Suppressor macrophage treated with lipopolysaccharide for 1 hour (primary cell): Measurements from ENCODE around the gene PPP1R15A.
"Not testable (repeated sequence)": the region's sequence is repeated elsewhere in the genome, so short reads cannot be mapped to it uniquely, and the experiment has no call there.

ENCODE experiments used
- DNase-seq, 3 donors: peaks; one replicate each; pipeline ENCODE4 v3.0.0-alpha.2; 2020 to 2022

The PPP1R15A gene

DNA sequence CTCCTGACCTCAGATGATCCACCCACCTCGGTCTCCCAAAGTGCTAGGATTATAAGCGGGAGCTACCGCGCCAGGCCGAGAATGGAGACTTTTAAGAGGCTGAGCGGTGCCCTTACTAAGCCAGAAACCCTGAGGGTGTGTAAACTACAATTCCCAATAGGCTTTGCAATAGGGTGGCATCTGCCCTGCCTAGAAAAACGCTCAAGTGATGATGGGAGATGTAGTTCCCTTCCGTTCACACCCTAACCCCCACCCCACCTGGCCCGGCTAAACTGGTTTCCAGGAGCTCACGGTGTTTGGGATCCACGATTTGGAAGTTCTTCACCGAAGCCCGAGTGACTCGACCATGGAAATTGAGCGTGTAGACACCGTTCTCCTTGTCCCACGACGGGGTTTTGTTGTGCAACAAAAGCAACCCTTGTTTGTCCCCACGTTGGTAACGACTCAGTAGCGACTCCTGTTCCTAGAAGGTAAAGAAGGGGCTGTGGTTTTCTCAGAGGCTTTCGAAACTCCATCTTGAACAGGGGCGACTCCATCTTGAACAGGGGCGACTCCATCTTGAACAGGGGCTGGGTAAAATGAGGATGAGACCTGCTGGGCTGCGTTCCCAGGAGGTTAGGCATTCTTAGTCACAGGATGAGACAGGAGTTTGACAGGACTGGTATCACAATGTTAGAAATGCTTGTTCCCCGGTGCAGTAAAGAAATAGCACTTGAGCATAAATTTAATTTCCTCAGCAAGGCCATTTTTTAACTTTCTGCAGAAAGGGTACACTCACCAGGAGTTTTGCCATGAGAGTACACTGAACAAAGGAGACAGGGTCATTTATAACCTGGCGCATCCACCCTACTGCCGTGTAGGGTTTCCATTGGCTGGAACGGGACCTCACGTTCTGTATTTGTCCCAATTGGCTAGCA, 9.8 kb downstream of the PPP1R15A start:
- DNase-seq: peak; percentile 48 to 73 (median 58)

DNA sequence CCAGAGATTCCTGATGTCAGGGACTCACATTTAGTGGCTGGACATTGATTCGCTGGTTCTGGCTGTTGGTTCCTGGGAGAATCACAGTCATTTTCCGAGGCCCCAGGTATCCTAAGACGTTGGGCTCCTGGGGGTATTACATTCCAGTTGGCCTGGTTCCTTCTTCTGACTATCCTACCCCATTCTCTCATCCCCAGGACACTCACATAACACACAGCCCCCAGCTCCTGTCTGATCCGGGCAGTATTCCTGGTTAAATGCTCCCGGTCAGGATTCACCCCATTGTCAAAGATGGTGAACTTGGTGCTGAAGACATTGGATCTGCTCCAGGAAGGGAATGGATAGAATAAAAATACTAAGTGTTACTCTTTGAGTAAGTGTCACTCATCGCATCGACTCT, 11.5 kb downstream of the PPP1R15A start:
- DNase-seq: peak in 1 of 3 donors; percentile 65

DNA sequence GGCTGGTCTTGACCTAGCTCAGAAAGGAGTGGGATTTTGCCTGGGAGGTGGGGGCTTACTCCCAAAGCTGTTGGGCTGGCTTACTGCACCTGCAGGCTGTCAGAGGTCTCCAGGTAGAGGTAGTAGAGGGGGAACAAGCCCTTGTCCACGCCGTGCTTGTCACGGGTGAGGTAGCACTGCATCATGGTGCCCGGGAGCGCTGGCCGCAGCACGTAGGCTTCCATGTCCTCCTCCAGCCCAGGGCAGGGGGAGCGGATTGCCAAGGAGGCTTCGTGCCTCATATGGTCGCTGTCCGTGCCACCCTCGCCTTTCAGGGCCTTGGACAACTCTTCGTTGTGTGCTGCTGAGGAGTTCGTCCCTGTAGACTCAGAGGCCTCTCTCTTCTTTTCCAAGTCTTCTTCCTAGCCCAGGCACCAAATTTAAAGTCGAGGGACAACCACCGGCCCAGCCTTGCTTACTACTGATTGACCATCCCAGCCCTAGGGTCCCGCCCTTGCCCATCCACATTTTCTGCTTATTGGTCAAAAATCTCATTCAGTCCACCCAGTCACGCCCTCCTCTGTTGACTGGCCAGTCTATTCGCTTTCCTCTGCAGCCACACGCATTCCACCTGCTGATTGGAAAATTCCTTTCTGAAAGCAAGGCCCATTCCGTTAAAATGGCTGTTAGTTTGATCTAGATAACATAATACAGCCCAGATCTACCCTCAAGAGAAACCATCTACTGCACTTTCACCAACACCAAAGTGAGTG, 15.8 kb downstream of the PPP1R15A start:
- DNase-seq: no peak

DNA sequence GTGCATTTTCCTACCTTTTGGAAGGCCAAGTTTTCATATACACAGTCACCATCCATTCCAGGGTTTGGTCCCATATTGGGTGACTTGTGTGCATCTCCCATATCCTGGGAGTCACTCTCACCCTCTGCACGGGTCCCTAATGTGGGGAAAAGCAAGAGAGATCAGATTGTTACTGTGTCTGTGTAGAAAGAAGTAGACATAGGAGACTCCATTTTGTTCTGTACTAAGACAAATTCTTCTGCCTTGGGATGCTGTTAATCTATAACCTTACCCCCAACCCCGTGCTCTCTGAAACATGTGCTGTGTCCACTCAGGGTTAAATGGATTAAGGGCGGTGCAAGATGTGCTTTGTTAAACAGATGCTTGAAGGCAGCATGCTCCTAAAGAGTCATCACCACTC, 17.3 kb downstream of the PPP1R15A start:
- DNase-seq: not testable (repeated sequence)

DNA sequence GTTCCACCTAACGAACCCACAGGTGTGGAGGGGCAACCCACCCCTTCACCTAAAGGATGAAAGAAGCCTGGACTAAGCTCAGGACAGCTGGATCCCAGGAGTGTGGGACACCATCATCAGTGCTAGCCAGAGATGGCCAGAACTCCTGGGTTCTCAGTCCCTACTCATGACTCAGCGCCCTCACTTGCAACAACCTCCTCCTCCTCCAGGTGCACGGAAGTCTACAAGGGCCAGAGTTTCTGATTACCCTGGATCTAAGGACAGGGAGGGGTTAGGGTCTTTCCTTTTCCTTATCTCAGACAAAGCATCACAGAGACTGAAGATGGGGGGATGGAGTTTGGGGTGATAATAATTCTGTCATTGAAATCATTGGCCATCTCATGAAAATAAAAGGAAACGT, 18.3 kb downstream of the PPP1R15A start:
- DNase-seq: no peak

DNA sequence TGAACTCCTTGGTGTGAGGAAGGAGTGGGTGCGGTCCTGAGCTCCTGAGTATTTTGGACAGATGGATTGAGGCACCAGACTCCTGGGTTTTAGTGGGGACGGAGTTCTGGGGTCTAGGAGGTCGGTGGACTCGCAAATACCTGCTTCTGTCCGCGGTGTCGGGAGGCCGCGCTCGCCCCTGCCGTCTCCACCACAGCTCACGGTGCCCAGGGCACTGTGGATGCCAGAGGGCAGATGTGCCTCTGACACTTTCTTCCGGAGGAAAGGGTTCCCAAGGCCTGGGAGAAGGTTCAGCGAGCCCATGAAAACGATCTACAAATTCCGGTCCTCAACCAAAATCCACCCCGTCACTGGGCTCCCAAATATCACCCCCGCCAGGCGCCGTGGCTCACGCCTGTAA, 23.0 kb downstream of the PPP1R15A start:
- DNase-seq: no peak

DNA sequence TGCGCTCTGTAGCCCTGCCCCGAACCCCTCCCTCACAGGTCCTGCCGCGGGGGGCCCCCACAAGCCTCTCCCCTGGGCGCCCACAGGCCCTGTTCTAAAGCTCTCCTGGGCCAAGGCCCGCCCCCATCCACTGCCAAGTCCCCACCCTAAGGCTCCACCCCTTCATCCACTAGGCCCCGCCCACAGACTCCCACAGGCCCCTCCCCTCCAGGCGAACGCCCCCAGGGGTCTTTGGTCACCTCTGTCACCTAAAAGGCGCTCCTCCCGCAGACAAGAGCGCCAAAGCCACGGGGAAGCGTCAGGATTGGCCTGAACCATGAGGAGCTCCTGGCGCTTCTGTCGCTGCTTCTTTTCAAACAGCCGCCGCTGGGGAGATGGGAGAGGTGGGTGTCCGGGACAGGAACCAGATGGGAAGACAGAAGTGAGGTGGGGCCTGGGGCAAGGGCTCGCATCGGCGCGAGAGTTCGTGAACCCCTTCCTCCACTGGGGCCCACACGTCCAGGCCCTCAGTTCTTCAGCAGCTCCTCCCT, 24.0 kb downstream of the PPP1R15A start:
- DNase-seq: peak in 2 of 3 donors; percentile 21 to 48

DNA sequence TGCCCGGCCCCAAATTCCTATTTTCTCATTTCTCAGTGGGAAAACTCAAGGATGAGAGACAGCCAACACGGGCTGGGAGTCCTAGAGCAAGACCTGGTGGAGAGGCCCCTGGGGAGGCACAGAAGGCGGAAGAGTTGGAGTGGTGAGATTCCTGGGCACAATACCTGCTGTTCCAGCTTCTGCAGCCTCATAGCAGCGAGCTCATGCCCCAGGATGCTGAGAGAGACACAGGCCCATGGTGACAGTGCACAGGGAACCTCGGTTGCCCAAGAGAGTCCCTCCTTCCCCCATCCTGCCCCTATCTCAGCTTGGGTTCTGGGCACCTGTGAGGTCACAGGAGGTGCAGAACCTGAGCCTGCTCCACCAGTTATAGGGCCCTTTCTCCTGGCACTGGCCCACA, 25.0 kb downstream of the PPP1R15A start:
- no peak for DNase-seq

DNA sequence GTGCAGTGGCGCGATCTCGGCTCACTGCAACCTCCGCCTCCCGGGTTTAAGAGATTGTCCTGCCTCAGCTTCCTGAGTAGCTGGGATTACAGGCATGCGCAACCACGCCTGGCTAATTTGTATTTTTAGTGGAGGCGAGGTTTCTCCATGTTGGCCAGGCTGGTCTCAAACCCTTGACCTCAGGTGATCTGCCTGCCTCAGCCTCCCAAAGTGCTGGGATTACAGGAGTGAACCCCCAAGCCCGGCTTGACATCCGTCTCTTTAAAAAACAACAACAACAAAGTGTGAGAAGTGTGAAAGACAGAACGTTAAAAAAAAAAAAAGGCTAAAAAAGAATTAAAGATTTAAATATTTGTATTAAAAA, 27.1 kb downstream of the PPP1R15A start:
- DNase-seq: not testable (repeated sequence)

DNA sequence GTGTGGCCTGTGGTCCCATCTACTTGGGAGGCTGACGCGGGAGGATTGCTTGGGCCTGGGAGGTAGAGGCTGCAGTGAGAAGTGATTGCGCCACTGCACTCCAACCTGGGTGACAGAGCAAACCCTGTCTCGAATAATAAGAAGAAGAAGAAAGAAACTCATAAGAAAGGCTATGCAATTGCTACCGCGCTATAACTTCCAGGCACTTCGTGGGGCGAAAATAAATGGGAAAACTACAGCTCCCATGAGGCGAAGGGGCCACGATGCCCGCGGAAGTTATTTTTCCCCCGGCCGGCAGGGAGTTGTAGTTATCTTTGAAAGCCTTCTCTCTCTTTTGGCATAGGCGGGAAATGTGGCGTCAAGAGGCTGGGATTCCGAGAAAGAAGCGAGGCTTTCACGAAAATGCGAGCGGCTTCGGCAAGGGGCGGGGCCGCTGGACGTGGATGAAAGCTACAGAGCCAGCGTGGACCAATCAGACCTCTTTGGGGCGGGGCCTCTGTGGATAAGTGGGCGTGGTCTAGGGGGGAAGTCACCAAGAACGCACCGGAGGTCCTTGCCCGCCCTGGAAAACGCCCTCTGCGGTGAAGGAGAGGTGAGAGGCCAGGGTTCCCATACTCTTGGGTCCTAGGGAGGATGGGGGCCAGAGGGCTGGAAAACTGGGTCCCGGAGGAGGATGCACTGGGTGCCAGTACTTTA, 27.7 kb downstream of the PPP1R15A start, which contains the start of gene NUCB1:
Gene NUCB1, plus strand, starts transcription at position 532 of the 696 bp plus-strand sequence. CDS start 485 bp downstream, outside the sequence.
- DNase-seq: peak; percentile 99

DNA sequence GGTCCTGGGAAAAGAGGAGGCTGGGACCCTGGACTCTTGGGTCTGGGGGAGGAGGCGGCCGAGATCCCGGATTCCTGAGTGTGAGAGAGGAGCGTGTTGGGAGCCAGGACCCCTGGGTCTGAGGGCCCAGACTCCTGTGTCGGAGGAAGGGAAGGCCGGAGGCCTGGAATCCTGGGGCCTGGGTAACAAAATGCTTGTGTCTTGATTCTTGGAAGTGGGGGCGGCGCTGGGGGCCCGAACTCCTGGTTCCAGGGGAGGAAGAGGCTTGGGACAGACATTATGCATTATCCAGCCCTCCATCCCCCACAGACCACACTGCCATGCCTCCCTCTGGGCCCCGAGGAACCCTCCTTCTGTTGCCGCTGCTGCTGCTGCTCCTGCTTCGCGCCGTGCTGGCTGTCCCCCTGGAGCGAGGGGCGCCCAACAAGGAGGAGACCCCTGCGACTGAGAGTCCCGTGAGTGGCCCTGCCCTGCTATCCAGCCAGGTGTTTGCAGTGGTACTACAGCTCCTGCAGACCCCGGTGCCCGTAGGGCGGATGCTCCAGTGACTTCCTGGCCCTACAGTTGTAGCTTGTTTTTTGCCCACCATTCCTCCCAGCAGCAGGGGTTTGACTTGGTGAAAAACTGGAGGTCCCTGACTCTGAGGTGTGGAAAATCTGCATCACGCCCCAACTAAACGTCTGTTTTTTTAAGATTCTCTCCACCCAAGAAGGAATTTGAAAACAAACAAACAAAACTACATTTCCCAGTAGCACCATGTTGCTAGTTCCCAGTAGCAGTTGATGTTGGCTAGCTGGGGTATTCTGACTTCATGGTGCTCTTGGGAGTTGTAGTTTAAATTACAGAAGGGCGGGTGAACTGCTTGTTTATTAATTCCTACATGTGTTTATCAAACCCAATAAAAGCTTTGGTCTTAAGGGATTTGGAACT, 28.5 kb downstream of the PPP1R15A start:
- peak; percentile 61 to 70 (median 70) for DNase-seq

DNA sequence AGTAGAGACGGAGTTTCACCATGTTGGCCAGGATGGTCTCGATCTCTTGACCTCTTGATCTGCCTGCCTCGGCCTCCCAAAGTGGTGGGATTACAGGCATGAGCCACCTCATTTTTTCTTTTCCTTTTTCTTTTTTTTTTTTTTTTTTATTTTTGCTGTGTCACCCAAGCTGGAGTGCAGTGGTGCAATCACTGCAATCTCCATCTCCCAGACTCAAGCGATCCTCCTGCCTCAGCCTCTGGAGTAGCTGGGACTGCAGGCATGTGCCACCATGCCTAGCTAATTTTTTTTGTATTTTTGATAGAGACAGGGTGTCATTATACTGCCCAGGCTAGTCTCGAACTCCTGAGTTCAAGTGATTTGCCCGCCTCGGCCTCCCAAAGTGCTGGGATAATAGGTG, 30.1 kb downstream of the PPP1R15A start:
- peak in 1 of 3 donors; percentile 17 for DNase-seq

DNA sequence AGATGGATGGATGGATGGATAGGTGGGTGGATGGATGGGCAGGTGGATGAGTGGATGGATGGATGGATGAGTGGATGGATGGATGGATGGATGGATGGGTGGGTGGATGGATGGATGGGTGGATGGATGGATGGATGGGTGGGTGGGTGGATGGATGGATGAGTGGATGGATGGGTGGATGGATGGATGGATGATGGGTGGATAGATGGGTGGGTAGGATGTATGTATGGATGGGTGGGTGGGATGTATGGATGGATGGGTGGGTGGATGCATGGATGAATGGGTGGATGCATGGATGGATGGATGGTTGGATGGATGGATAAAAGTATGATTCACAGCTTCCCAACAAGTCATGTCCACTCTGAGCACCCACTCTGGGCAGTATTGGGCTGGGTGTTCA, 31.6 kb downstream of the PPP1R15A start:
- DNase-seq: not testable (repeated sequence)

DNA sequence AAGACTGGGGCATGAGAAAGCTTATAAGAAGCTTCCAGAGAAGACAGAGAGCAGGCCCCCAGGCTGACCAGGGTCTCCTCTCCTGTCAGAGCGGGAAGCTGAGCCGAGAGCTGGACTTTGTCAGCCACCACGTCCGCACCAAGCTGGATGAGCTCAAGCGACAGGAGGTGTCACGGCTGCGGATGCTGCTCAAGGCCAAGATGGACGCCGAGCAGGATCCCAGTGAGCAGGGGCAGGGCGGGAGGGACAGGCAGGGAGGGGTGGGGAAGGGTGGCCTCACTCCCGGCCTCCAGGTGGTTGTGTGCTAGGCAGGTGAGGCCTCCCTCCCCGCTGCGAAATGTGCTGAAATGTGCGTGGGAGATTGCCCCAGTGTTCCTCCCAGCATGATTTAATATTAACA, 33.4 kb downstream of the PPP1R15A start:
- DNase-seq: peak in 1 of 3 donors; percentile 17

DNA sequence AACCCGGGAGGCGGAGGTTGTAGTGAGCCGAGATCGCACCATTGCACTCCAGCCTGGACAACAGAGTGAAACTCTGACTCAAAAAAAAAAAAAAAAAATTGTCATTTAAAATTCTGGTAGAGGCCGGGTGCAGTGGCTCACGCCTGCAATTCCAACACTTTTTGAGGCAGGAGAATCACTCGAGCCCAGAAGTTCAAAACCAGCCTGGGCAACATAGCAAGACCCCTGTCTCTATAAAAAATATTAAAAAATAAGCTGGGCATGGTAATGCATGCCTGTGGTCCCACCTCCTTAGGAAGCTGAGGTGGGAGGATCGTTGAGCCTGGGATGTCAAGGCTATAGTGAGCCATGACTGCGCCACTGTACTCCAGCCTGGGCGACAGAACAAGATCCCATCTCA, 34.1 kb downstream of the PPP1R15A start:
- DNase-seq: no peak

DNA sequence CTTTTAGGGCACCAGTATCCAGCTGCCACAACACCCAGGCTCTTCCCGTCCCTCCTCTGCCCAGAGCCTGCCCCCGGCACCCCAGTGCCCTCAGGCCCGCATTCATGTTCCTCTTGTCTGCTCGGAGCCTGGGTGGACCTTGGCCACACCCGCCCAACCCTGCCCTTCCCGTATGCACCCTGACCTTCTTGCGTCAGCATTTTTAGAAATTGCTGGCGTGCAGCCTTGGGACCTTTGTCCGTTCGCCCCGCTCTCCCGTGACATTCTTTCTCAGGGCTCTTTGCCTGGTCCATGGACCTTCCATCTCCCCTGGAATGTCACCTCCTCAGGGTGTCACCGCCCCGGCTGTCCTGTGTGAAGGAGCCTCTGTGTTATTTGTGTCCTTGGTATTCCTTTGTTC, 35.5 kb downstream of the PPP1R15A start:
- peak; percentile 18 to 54 (median 36) for DNase-seq

DNA sequence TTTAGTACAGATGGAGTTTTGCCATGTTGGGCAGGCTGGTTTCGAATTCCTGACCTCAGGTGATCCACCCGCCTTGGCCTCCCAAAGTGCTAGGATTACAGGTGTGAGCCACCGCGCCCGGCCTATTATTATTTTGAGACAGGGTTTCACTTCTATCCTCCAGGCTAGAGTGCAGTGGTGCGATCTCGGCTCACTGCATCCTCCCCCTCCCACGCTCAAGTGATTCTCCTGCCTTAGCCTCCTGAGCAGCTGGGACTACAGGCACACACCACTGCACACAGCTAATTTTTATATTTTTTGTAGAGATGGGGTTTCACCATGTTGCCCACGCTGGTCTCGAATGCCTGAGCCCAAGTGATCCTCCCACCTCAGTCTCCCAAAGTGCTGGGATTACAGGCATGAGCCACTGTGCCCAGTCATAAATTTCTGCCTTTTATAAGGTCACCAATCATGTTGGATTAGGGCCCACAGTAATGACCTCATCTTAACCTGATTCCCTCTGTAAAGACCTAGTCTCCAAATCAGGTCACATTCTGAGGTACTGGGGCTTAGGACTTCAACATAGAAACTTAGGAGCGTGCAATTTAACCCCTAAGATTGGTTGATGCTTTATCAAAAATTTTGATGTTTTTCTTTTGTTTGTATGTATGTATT, 37.3 kb downstream of the PPP1R15A start:
- not testable (repeated sequence) for DNase-seq

DNA sequence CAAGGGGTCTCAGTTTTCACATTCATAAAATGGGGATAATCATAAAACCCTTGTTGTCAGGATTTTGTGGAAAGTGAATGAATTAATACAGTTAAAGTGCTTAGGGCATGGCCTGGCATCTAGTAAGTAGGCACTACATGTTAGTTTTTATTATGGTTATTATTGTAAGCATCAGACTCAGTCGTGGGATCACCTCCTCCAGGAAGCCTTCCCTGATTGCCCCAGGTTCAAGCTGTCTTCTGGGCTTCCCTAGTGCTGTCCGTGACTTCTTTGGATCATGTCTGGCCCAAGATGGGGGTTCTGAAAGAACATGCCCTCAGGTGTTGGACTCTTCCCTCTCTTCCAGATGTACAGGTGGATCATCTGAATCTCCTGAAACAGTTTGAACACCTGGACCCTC, 38.6 kb downstream of the PPP1R15A start:
- no peak for DNase-seq

DNA sequence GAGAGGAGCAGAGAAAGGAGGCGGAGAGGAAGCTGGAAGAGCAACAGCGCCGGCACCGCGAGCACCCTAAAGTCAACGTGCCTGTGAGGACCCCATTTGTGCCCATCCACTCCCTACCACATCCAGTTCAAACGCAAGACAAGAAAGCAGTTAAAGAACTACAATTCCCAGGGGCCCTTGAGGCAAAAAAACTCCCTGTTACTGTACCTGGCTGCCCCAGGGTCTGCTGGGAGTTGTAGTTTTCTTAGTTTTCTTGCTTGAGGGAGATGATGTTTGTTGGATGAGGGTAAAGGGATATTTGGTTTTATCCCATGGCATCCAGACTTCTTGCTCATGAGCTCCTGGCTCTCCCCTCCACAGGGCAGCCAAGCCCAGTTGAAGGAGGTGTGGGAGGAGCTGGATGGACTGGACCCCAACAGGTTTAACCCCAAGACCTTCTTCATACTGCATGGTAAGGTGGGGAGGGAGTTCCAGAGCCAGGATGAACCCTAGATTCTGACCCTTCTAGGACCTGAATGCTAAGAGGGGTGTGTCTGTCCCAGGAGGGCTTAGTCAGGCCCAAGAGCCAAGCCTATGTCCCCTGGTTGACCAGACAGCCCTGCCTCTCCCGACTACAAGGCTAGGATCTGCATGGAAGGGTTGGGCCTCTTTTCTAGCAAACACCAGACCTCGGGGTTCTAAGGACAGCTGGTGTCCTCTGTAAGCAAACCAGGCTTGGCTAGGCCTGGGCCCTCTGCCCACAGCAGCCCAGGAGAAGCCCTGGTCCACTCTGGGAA, 41.1 kb downstream of the PPP1R15A start:
- DNase-seq: peak in 2 of 3 donors; percentile 27 to 36

DNA sequence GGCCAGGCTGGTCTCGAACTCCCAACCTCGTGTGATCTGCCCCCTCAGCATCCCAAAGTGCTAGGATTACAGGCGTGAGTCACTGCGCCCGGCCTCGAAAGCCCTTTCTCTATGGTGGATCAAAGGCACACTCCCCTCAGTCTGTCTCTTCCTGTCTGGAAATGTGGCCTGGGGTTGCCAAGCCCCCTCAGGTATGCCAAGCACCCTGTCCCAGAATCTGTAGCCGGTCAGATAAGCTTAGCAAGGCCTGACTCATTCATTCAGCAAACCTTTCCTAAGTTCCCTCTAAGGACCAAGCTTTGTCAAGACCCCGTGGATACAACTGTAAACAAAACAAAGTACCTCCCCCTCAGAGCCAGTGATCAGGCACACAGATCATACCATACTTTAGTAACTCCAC, 42.0 kb downstream of the PPP1R15A start:
- DNase-seq: no peak
